K562 (cell line): ENCODE measurements around the gene C20orf173. TPM values are rescaled to one million over a fixed set of nuclear protein-coding genes. Genes with fewer than 3 reads are reported as not detected.

Source experiments
- ATAC-seq: fragments of 200-7000 bp; cut with Tn5 transposase; 3 replicates; pipeline ENCODE4 v1.9.1; 2020; ENCODE audit warnings: moderate library complexity
- BruUV-seq: library from RNA; stranded (reverse); fragments of 400-500 nt; replicated peaks from 2 replicates; lab custom pipeline; 2021; lab: Mats Ljungman, UMichigan
- CTCF ChIA-PET: fragments of 300-600 bp; formaldehyde crosslinking; extraction: SDS; loops from one replicate; lab custom pipeline; 2021; ENCODE audit warnings: low intra/inter-chr PET ratio; lab: Yijun Ruan, JAX
- POLR2A ChIA-PET: fragments of 300-600, 350-650 bp; sonication (Branson Sonifier 250); formaldehyde crosslinking; extraction: SDS; loops from one replicate; lab custom pipeline; 2021; ENCODE audit warnings: antibody characterized with exemption, inconsistent platforms; lab: Yijun Ruan, JAX
- DNase-seq, 4 experiments: peaks; one replicate each; pipeline versions ENCODE4 v3.0.0 to v3.0.0-alpha.2; 2011 to 2018; ENCODE audit warnings: low spot score in 3 of 4, mixed read lengths in 3 of 4; ENCODE audit errors: extremely low read depth in 1 of 4
- FAIRE-seq: peaks from 2 replicates; lab custom pipeline; 2011; peaks lifted over from hg19 to GRCh38; lab: Jason Lieb, UNC
- H2AFZ ChIP-seq: 2 replicates; pipeline ENCODE4 v1.6.0; 2011; ENCODE audit warnings: low read depth, low read length, control low read depth, inconsistent platforms
- H3K27ac ChIP-seq: fragments of 200-600 bp; 3 replicates; pipeline ENCODE4 v1.8.0; 2011; ENCODE audit warnings: low read depth, mild to moderate bottlenecking, control low read depth, inconsistent platforms, low read length, moderate library complexity, mixed read lengths; ENCODE audit errors: extremely low read depth
- H3K27me3 ChIP-seq, 2 experiments: fragments of 300-600 bp in 1 of 2; 2 replicates in 1 of 2; 3 replicates in 1 of 2; pipeline versions ENCODE4 v1.6.0 to v1.8.0; 2011; ENCODE audit warnings: inconsistent platforms in 2 of 2, low read length in 2 of 2, mild to moderate bottlenecking in 1 of 2, mixed read lengths in 1 of 2, moderate library complexity in 1 of 2; ENCODE audit not compliant: control insufficient read depth in 2 of 2, insufficient read depth in 2 of 2
- H3K36me3 ChIP-seq: fragments of 300-600 bp; 3 replicates; pipeline ENCODE4 v1.8.0; 2011; ENCODE audit warnings: mild to moderate bottlenecking, low read length, inconsistent platforms; ENCODE audit not compliant: control insufficient read depth, insufficient read depth
- H3K4me1 ChIP-seq, 2 experiments: fragments of 200-600 bp in 1 of 2; replicated peaks in 1 of 2; 2 replicates in 1 of 2; 3 replicates in 1 of 2; pipeline versions ENCODE4 v1.5.1 to v1.8.0; 2011; ENCODE audit warnings: inconsistent platforms in 2 of 2, low read length in 2 of 2, mild to moderate bottlenecking in 1 of 2, mixed read lengths in 1 of 2, moderate library complexity in 1 of 2; ENCODE audit not compliant: control insufficient read depth in 2 of 2, insufficient read depth in 2 of 2
- H3K4me2 ChIP-seq: 2 replicates; pipeline ENCODE4 v1.6.1; 2011; ENCODE audit warnings: low read length, control low read depth, inconsistent platforms, mixed read lengths; ENCODE audit not compliant: insufficient read depth
- H3K4me3 ChIP-seq: fragments of 200-600 bp; sonication (generic), shearing (Covaris generic); 2 replicates; pipeline ENCODE4 v1.5.1; 2016; ENCODE audit warnings: control low read depth, inconsistent platforms
- H3K79me2 ChIP-seq: fragments of 200-600 bp; 3 replicates; pipeline ENCODE4 v1.8.0; 2011; ENCODE audit warnings: low read length, inconsistent platforms; ENCODE audit not compliant: control insufficient read depth, insufficient read depth
- H3K9ac ChIP-seq, 2 experiments: 2 replicates each; pipeline versions ENCODE4 v1.6.0 to v1.6.1; 2011; ENCODE audit warnings: low read depth in 2 of 2, low read length in 2 of 2, control low read depth in 1 of 2, inconsistent platforms in 1 of 2, mild to moderate bottlenecking in 1 of 2, mixed read lengths in 1 of 2; ENCODE audit not compliant: insufficient read depth in 1 of 2
- H3K9me1 ChIP-seq: one replicate; pipeline ENCODE4 v1.6.0; 2011; ENCODE audit warnings: inconsistent platforms, mild to moderate bottlenecking, low read length, moderate library complexity; ENCODE audit not compliant: control insufficient read depth, insufficient read depth
- H3K9me3 ChIP-seq: replicated peaks from 2 replicates; pipeline ENCODE4 v1.5.1; 2011; ENCODE audit warnings: low read depth, low read length, inconsistent platforms; ENCODE audit not compliant: control insufficient read depth, insufficient read depth
- H4K20me1 ChIP-seq: replicated peaks from 2 replicates; pipeline ENCODE4 v1.6.1; 2011; ENCODE audit warnings: low read length, inconsistent platforms, mixed read lengths; ENCODE audit not compliant: control insufficient read depth, insufficient read depth
- DACH1 ChIP-seq: fragments of 450-650 bp; IDR thresholded peaks from 2 replicates; pipeline ENCODE4 v1.6.1; 2018; ENCODE audit not compliant: partially characterized antibody
- HNRNPL ChIP-seq: fragments of 200-400 bp; formaldehyde crosslinking; IDR thresholded peaks from 2 replicates; pipeline ENCODE4 v1.6.1; 2017; ENCODE audit warnings: low read depth, mild to moderate bottlenecking, low read length
- WGBS: fragments of 100-300 bp; shearing (Covaris generic); methylation state at CpG from one replicate; pipeline ENCODE4 v1.1.6; 2016; ENCODE audit warnings: low coverage, mixed read lengths; ENCODE audit not compliant: insufficient coverage; ENCODE audit errors: missing lambda C conversion rate; 5-methylcytosine and 5-hydroxymethylcytosine counted together
- in situ Hi-C: fragments of 300-500 bp; cut with MboI; formaldehyde crosslinking; loops from 4 replicates; pipeline ENCODE4 v1.15.0; 2018; ENCODE audit warnings: inconsistent platforms, mixed read lengths
- intact Hi-C: fragments of 100-400 bp; cut with micrococcal nuclease; formaldehyde crosslinking; loops from 2 replicates; pipeline ENCODE4 v1.14.2; 2022
- polyA plus RNA-seq, 8 experiments: library from polyadenylated mRNA; depleted of rRNA in 4 of 8; stranded (reverse) in 5 of 8; unstranded in 3 of 8; fragments of >200 nt; fragmentation: Nextera tagmentation in 2 of 8; fragmentation: Illumina TruSeq in 1 of 8; extraction: Ambion mirVana in 2 of 8; extraction: Trizol in 1 of 8; gene quantifications; 2 replicates each; pipeline versions ENCODE4 v1.2.1 to v1.2.3, GENCODE V29; 2011 to 2014; ENCODE audit warnings: inconsistent platforms in 1 of 8, missing spikeins in 1 of 8
- total RNA-seq, 7 experiments: library from RNA; depleted of rRNA in 6 of 7; stranded (reverse); fragments of >200 nt in 6 of 7; fragmentation: Illumina TruSeq in 2 of 7; extraction: Trizol in 2 of 7; gene quantifications; 2 replicates each; pipeline versions ENCODE4 v1.2.1 to v1.2.3, GENCODE V29; 2011 to 2021; ENCODE audit warnings: low replicate concordance in 1 of 7
- TF ChIP-seq, protein P1 (sequence below), 2 experiments: fragments of 450-650 bp; formaldehyde crosslinking in 1 of 2; IDR thresholded peaks; 2 replicates each; pipeline versions ENCODE4 v1.4.0 to v1.6.1; 2014 to 2020; ENCODE audit warnings: mild to moderate bottlenecking in 2 of 2, borderline replicate concordance in 1 of 2, low read depth in 1 of 2

Gene C20orf173
- total and polyA plus RNA-seq, 9 of the 15 experiments (the other 6 are each of a cell fraction or from before 2014, with no cell fraction given) = not detected

GRCh38 chr20:35541118-35541782 is 11.8 kb upstream of the C20orf173 start:
- in situ Hi-C loops = no loop called here
- Histone ChIP-seq H4K20me1 (no peaks in the 10 kb centered on the region), H3K4me2 (peak overlapping the region; percentile 93), H3K79me2 (peaks cover 12% of the 10 kb centered on the region), H3K27me3 (no peaks in the 10 kb centered on the region), H3K4me1 (peaks cover 13% of the 10 kb centered on the region in 2 experiments; a peak in 3 of 5 replicates), H3K27ac (no peak overlapping the region), H3K36me3 (peaks cover 25% of the 10 kb centered on the region), H3K9ac (peak overlapping the region; percentile 67 to 83; a peak in 3 of 4 replicates), H3K9me3 (no peaks in the 10 kb centered on the region), H3K9me1 (no peaks in the 10 kb centered on the region), H2AFZ (peak overlapping the region; percentile 97), H3K4me3 (peak overlapping the region; percentile 72)
- DNase-seq (peak in 1 of 4 experiments; percentile 17), ATAC-seq (no peak), FAIRE-seq (no peak)
- 32% methylated on average over 13 of the region's 13 CpGs for WGBS
- intact Hi-C loops = no loop called here
- CTCF ChIA-PET = interaction anchor here (0.5 kb wide), 1 partner anchor 30 kb away, joined by 6 read pairs; no protein-coding TSS in a partner anchor
- TF ChIP-seq HNRNPL = no peak
- peak; percentile 51 for TF ChIP-seq DACH1
- TF ChIP-seq, protein P1, sequence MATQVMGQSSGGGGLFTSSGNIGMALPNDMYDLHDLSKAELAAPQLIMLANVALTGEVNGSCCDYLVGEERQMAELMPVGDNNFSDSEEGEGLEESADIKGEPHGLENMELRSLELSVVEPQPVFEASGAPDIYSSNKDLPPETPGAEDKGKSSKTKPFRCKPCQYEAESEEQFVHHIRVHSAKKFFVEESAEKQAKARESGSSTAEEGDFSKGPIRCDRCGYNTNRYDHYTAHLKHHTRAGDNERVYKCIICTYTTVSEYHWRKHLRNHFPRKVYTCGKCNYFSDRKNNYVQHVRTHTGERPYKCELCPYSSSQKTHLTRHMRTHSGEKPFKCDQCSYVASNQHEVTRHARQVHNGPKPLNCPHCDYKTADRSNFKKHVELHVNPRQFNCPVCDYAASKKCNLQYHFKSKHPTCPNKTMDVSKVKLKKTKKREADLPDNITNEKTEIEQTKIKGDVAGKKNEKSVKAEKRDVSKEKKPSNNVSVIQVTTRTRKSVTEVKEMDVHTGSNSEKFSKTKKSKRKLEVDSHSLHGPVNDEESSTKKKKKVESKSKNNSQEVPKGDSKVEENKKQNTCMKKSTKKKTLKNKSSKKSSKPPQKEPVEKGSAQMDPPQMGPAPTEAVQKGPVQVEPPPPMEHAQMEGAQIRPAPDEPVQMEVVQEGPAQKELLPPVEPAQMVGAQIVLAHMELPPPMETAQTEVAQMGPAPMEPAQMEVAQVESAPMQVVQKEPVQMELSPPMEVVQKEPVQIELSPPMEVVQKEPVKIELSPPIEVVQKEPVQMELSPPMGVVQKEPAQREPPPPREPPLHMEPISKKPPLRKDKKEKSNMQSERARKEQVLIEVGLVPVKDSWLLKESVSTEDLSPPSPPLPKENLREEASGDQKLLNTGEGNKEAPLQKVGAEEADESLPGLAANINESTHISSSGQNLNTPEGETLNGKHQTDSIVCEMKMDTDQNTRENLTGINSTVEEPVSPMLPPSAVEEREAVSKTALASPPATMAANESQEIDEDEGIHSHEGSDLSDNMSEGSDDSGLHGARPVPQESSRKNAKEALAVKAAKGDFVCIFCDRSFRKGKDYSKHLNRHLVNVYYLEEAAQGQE (IDR thresholded peaks at IDR 0.05; ENCODE audit: borderline replicate concordance) = 0 out of 2 replicates have a peak, but pooled peaks have one; percentile 3
- TF ChIP-seq, protein P1 (CRISPR knock-in tag; IDR thresholded peaks at IDR 0.05; ENCODE audit: low read depth) = no peak
- POLR2A ChIA-PET = interaction anchor here (0.6 to 2.3 kb wide), 16 partner anchors 11 to 1448 kb away, joined by 3 to 20 read pairs (median 3); partner anchors contain the start of gene C20orf173
- BruUV-seq = TSS peak; percentile 93
